HEK293 (cell line): ENCODE data around the gene ATP6V1B1.

Source experiments
- CTCF ChIP-seq: fragments of 450-650 bp; formaldehyde crosslinking; IDR thresholded peaks from 2 replicates; pipeline ENCODE4 v1.5.1; 2016; ENCODE audit warnings: missing biosample characterization, missing genetic modification characterization
- REST ChIP-seq: fragments of 450-650 bp; formaldehyde crosslinking; IDR thresholded peaks from 2 replicates; pipeline ENCODE4 v1.5.1; 2016; ENCODE audit warnings: missing biosample characterization, missing genetic modification characterization
- ZBTB7A ChIP-seq: fragments of 450-650 bp; formaldehyde crosslinking; IDR thresholded peaks from 2 replicates; pipeline ENCODE4 v1.5.1; 2016; ENCODE audit warnings: low read depth, missing biosample characterization, missing genetic modification characterization
- ZNF121 ChIP-seq: fragments of 450-650 bp; formaldehyde crosslinking; IDR thresholded peaks from 2 replicates; pipeline ENCODE4 v1.5.1; 2016; ENCODE audit warnings: missing biosample characterization, missing genetic modification characterization
- ZNF302 ChIP-seq: fragments of 450-650 bp; formaldehyde crosslinking; IDR thresholded peaks from 2 replicates; pipeline ENCODE4 v1.5.1; 2016; ENCODE audit warnings: missing biosample characterization, missing genetic modification characterization, low read depth
- ZNF580 ChIP-seq: fragments of 450-650 bp; formaldehyde crosslinking; IDR thresholded peaks from 2 replicates; pipeline ENCODE4 v1.5.1; 2016; ENCODE audit warnings: missing biosample characterization, missing genetic modification characterization

- TF ChIP-seq CTCF (tag by site-specific recombination) (no peak), REST (no peak), ZNF580 (tag by site-specific recombination) (no peak), ZNF302 (no peak), ZNF121 (tag by site-specific recombination) (no peak), ZBTB7A (tag by site-specific recombination) (no peak)
Observed at GRCh38 chr2:70903641-70904340, 31.9 kb upstream of the ATP6V1B1 start.
